GM12878 (cell line): ENCODE results near the gene JAG1. TPM values are rescaled to one million over a fixed set of nuclear protein-coding genes. Genes with fewer than 3 reads are reported as not detected.
A peak's percentile ranks its signal among the peaks of the same experiment; 100 is the strongest.

Experiments
- CBX3 ChIP-seq: fragments of 200-600 bp; sonication (generic); IDR thresholded peaks from 2 replicates; pipeline ENCODE4 v1.6.1; 2016; ENCODE audit warnings: low read depth, borderline replicate concordance
- CHD2 ChIP-seq: IDR thresholded peaks from 2 replicates; pipeline ENCODE4 v1.6.1; 2011; ENCODE audit warnings: low read depth, low read length, improper control_type of control experiment, borderline replicate concordance
- FOS ChIP-seq: IDR thresholded peaks from 3 replicates; pipeline ENCODE4 v1.6.1; 2011; ENCODE audit warnings: borderline replicate concordance; ENCODE audit not compliant: insufficient read length; ENCODE audit errors: extremely low read depth
- LARP7 ChIP-seq: fragments of 450-650 bp; IDR thresholded peaks from 2 replicates; pipeline ENCODE4 v1.6.1; 2017; ENCODE audit warnings: mild to moderate bottlenecking
- MEF2A ChIP-seq: IDR thresholded peaks from 2 replicates; pipeline ENCODE4 v1.6.1; 2011; ENCODE audit warnings: low read depth, mild to moderate bottlenecking, low read length, moderate library complexity; ENCODE audit not compliant: insufficient read depth
- MYC ChIP-seq: IDR thresholded peaks from 2 replicates; pipeline ENCODE4 v1.6.1; 2011; ENCODE audit warnings: mild to moderate bottlenecking, low read length, moderate library complexity, inconsistent platforms; ENCODE audit not compliant: insufficient read depth, insufficient replicate concordance, insufficient read length, severe bottlenecking
- NBN ChIP-seq: fragments of 450-650 bp; IDR thresholded peaks from 2 replicates; pipeline ENCODE4 v1.6.1; 2016
- NFIC ChIP-seq: IDR thresholded peaks from 2 replicates; pipeline ENCODE4 v1.6.1; 2012; ENCODE audit warnings: low read depth, mild to moderate bottlenecking, inconsistent platforms, low read length, moderate library complexity
- POLR2A ChIP-seq: IDR thresholded peaks from 2 replicates; pipeline ENCODE4 v1.6.1; 2011; ENCODE audit warnings: low read depth, mild to moderate bottlenecking, low read length
- SIN3A ChIP-seq: IDR thresholded peaks from 2 replicates; pipeline ENCODE4 v1.6.1; 2012; ENCODE audit warnings: low read depth, low read length, improper control_type of control experiment
- SIX5 ChIP-seq: IDR thresholded peaks from 2 replicates; pipeline ENCODE4 v1.6.1; 2011; ENCODE audit warnings: mild to moderate bottlenecking, low read depth, low read length, moderate library complexity; ENCODE audit not compliant: severe bottlenecking
- SMC3 ChIP-seq: IDR thresholded peaks from 2 replicates; pipeline ENCODE4 v1.6.1; 2011; ENCODE audit warnings: low read length, improper control_type of control experiment, borderline replicate concordance
- SP1 ChIP-seq: IDR thresholded peaks from one replicate; pipeline ENCODE4 v1.6.1; 2011; ENCODE audit warnings: low read depth, low read length
- ZZZ3 ChIP-seq: IDR thresholded peaks from 2 replicates; pipeline ENCODE4 v1.6.1; 2011; ENCODE audit warnings: low read depth; ENCODE audit not compliant: control insufficient read depth, insufficient read length
- polyA plus RNA-seq, 11 experiments: library from polyadenylated mRNA; depleted of rRNA in 4 of 11; unstranded in 6 of 11; stranded (reverse) in 5 of 11; fragments of >200 nt; fragmentation: Nextera tagmentation in 4 of 11; fragmentation: Illumina TruSeq in 1 of 11; extraction: Ambion mirVana in 4 of 11; extraction: Trizol in 1 of 11; gene quantifications; 1 replicate in 1 of 11; 2 replicates in 10 of 11; pipeline versions ENCODE4 v1.2.1 to v1.2.3, GENCODE V29; 2011 to 2016; ENCODE audit warnings: inconsistent platforms in 2 of 11, missing spikeins in 2 of 11, low read depth in 1 of 11
- total RNA-seq, 4 experiments: library from RNA; depleted of rRNA in 3 of 4; stranded (reverse); fragments of >200 nt in 3 of 4; fragmentation: Illumina TruSeq in 1 of 4; extraction: Trizol in 1 of 4; gene quantifications; 2 replicates each; pipeline versions ENCODE4 v1.2.1 to v1.2.3, GENCODE V29; 2013 to 2021
- TF ChIP-seq, protein P1 (sequence below): IDR thresholded peaks from 2 replicates; pipeline ENCODE4 v1.6.1; 2012; ENCODE audit warnings: low read depth, low read length, improper control_type of control experiment
- TF ChIP-seq, protein P2 (sequence below): fragments of 450-650 bp; conservative IDR thresholded peaks from 2 replicates; pipeline ENCODE4 v1.6.1; 2017; ENCODE audit warnings: mild to moderate bottlenecking, moderate library complexity
- TF ChIP-seq, protein P3 (sequence below): IDR thresholded peaks from 2 replicates; pipeline ENCODE4 v1.6.1; 2011; ENCODE audit warnings: mild to moderate bottlenecking, low read depth, low read length, moderate library complexity; ENCODE audit not compliant: insufficient replicate concordance
- TF ChIP-seq, protein P4 (sequence below): IDR thresholded peaks from 2 replicates; pipeline ENCODE4 v1.6.1; 2011; ENCODE audit warnings: low read depth, low read length, improper control_type of control experiment, borderline replicate concordance
- TF ChIP-seq, protein P5 (sequence below): IDR thresholded peaks from 2 replicates; pipeline ENCODE4 v1.6.1; 2011; ENCODE audit warnings: borderline replicate concordance, low read depth, mild to moderate bottlenecking, moderate library complexity, low read length; ENCODE audit not compliant: insufficient read depth, poor library complexity, severe bottlenecking
- TF ChIP-seq, protein P6 (sequence below): fragments of 450-650 bp; IDR thresholded peaks from 2 replicates; pipeline ENCODE4 v1.6.1; 2018; ENCODE audit warnings: mild to moderate bottlenecking, low read depth, moderate library complexity; ENCODE audit not compliant: partially characterized antibody

The JAG1 gene
- total and polyA plus RNA-seq, 10 of the 15 experiments (the other 5 are each of a cell fraction or from before 2014, with no cell fraction given), result 0.66 to 6.9 (median 1.8) TPM

DNA sequence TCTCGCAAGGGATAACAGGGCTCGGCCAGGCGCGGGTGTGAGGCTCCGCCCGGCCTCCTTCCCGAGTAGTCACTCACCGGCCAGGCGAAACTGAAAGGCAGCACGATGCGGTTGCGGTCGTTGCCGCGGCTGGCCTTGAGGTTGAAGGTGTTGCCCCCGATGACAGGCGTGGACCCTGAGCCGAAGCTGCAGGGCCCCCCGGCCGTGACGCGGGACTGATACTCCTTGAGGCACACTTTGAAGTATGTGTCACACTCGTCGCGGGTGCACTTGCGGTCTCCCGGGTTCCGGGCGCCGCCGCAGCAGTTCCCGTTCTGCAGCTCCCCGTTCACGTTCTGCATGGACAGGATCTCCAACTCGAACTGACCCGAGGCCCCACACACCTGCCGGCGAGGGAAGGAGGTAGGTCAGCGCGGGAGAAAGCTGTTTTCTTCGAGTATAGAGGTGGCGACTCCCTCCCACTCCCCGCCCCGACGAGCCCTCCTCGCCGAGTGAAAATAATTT is 1.1 kb downstream of the JAG1 start (continued):
- TF ChIP-seq, protein P1, sequence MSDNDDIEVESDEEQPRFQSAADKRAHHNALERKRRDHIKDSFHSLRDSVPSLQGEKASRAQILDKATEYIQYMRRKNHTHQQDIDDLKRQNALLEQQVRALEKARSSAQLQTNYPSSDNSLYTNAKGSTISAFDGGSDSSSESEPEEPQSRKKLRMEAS, result peak; percentile 57; the same call in 1 of the 2 replicates
- TF ChIP-seq SMC3 (no peak), SP1 (peak; percentile 45), LARP7 (no peak), MEF2A (no peak), SIX5 (no peak), NFIC (0 out of 2 replicates have a peak, but pooled peaks have one; percentile 46), POLR2A (no peak; the same call in 1 of the 2 replicates), FOS (no peak), SIN3A (no peak), NBN (0 out of 2 replicates have a peak, but pooled peaks have one; percentile 58), ZZZ3 (no peak), CBX3 (no peak), CHD2 (no peak), MYC (no peak)
- TF ChIP-seq, protein P2, sequence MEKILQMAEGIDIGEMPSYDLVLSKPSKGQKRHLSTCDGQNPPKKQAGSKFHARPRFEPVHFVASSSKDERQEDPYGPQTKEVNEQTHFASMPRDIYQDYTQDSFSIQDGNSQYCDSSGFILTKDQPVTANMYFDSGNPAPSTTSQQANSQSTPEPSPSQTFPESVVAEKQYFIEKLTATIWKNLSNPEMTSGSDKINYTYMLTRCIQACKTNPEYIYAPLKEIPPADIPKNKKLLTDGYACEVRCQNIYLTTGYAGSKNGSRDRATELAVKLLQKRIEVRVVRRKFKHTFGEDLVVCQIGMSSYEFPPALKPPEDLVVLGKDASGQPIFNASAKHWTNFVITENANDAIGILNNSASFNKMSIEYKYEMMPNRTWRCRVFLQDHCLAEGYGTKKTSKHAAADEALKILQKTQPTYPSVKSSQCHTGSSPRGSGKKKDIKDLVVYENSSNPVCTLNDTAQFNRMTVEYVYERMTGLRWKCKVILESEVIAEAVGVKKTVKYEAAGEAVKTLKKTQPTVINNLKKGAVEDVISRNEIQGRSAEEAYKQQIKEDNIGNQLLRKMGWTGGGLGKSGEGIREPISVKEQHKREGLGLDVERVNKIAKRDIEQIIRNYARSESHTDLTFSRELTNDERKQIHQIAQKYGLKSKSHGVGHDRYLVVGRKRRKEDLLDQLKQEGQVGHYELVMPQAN, result peak; percentile 16; the same call in 1 of the 2 replicates
- TF ChIP-seq, protein P3, sequence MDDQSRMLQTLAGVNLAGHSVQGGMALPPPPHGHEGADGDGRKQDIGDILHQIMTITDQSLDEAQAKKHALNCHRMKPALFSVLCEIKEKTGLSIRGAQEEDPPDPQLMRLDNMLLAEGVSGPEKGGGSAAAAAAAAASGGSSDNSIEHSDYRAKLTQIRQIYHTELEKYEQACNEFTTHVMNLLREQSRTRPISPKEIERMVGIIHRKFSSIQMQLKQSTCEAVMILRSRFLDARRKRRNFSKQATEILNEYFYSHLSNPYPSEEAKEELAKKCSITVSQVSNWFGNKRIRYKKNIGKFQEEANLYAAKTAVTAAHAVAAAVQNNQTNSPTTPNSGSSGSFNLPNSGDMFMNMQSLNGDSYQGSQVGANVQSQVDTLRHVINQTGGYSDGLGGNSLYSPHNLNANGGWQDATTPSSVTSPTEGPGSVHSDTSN, result no peak
- TF ChIP-seq, protein P4, sequence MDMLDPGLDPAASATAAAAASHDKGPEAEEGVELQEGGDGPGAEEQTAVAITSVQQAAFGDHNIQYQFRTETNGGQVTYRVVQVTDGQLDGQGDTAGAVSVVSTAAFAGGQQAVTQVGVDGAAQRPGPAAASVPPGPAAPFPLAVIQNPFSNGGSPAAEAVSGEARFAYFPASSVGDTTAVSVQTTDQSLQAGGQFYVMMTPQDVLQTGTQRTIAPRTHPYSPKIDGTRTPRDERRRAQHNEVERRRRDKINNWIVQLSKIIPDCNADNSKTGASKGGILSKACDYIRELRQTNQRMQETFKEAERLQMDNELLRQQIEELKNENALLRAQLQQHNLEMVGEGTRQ, result no peak
- TF ChIP-seq, protein P5, sequence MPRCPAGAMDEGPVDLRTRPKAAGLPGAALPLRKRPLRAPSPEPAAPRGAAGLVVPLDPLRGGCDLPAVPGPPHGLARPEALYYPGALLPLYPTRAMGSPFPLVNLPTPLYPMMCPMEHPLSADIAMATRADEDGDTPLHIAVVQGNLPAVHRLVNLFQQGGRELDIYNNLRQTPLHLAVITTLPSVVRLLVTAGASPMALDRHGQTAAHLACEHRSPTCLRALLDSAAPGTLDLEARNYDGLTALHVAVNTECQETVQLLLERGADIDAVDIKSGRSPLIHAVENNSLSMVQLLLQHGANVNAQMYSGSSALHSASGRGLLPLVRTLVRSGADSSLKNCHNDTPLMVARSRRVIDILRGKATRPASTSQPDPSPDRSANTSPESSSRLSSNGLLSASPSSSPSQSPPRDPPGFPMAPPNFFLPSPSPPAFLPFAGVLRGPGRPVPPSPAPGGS, result no peak
- TF ChIP-seq, protein P6, sequence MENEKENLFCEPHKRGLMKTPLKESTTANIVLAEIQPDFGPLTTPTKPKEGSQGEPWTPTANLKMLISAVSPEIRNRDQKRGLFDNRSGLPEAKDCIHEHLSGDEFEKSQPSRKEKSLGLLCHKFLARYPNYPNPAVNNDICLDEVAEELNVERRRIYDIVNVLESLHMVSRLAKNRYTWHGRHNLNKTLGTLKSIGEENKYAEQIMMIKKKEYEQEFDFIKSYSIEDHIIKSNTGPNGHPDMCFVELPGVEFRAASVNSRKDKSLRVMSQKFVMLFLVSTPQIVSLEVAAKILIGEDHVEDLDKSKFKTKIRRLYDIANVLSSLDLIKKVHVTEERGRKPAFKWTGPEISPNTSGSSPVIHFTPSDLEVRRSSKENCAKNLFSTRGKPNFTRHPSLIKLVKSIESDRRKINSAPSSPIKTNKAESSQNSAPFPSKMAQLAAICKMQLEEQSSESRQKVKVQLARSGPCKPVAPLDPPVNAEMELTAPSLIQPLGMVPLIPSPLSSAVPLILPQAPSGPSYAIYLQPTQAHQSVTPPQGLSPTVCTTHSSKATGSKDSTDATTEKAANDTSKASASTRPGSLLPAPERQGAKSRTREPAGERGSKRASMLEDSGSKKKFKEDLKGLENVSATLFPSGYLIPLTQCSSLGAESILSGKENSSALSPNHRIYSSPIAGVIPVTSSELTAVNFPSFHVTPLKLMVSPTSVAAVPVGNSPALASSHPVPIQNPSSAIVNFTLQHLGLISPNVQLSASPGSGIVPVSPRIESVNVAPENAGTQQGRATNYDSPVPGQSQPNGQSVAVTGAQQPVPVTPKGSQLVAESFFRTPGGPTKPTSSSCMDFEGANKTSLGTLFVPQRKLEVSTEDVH, result no peak
